GM12874 (cell line): ENCODE results near the gene LEMD2.

ENCODE experiments used
- TF ChIP-seq, protein P1 (sequence below): IDR thresholded peaks from 2 replicates; pipeline ENCODE4 v1.5.1; 2011; ENCODE audit warnings: low read depth, mild to moderate bottlenecking, control low read depth, low read length, moderate library complexity; ENCODE audit not compliant: insufficient read depth

The LEMD2 gene

GRCh38 chr6:33755070-33755869 lies 33.7 kb downstream of the LEMD2 start:
- TF ChIP-seq, protein P1, sequence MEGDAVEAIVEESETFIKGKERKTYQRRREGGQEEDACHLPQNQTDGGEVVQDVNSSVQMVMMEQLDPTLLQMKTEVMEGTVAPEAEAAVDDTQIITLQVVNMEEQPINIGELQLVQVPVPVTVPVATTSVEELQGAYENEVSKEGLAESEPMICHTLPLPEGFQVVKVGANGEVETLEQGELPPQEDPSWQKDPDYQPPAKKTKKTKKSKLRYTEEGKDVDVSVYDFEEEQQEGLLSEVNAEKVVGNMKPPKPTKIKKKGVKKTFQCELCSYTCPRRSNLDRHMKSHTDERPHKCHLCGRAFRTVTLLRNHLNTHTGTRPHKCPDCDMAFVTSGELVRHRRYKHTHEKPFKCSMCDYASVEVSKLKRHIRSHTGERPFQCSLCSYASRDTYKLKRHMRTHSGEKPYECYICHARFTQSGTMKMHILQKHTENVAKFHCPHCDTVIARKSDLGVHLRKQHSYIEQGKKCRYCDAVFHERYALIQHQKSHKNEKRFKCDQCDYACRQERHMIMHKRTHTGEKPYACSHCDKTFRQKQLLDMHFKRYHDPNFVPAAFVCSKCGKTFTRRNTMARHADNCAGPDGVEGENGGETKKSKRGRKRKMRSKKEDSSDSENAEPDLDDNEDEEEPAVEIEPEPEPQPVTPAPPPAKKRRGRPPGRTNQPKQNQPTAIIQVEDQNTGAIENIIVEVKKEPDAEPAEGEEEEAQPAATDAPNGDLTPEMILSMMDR, result no peak

GRCh38 chr6:33754222-33754621 lies 34.7 kb downstream of the LEMD2 start:
- TF ChIP-seq, protein P1, result no peak

- TF ChIP-seq, protein P1, result no peak
Measured at GRCh38 chr6:33752646-33753015, 36.3 kb downstream of the LEMD2 start.

- TF ChIP-seq, protein P1, result no peak
Measured at GRCh38 chr6:33751771-33752645, 36.9 kb downstream of the LEMD2 start.

- TF ChIP-seq, protein P1, result no peak
Measured at GRCh38 chr6:33750244-33750991, 38.5 kb downstream of the LEMD2 start.

DNA sequence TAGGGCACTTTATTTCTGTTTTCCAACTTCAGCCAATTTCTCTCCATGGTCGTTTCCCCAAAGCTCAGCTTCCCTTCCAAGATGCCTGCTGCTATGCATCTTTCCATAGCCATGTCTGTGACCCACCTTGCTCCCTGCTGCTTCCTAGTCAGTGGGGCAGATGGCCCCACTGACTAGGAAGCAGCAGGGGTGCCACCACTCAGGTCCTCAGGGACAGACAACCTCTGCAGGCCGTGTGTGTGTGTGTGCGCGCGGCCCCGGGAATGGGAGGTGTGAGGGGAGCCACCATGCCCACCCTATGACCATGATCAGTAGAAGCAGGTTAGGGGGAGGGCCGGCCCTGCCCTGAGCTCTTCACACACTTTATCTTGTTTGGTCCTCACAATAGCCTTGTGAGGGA lies 39.5 kb downstream of the LEMD2 start:
- TF ChIP-seq, protein P1, result no peak

DNA sequence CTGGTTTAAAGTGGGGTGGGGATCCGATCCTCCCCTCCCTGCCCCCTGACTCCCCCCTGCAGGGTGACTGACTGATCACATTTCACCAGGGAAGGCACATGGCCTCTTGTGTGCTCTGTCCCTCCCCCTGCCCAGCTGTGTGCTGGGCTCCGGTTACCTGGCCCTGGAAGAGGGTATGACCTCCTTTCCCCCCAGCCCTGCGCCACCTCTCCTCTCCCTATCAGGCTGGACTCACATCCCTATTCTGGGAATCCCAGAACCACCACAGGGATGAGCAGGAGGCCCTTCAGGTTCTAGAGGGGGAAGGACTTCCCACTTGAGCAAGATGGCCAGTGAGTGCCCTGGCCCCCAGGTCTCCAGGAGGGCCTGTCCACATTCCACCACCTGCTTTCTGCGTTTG lies 40.1 kb downstream of the LEMD2 start:
- TF ChIP-seq, protein P1, result no peak
